Tibial nerve (tissue), 4 donors: ENCODE data around the gene SRGAP3.

Experiments used
- EP300 ChIP-seq, 2 donors: sonication (generic); formaldehyde crosslinking; IDR thresholded peaks; one replicate each; pipeline ENCODE4 v1.6.1; 2017; ENCODE audit warnings: antibody characterized with exemption in 2 of 2, mild to moderate bottlenecking in 1 of 2
- TF ChIP-seq, protein P1 (sequence below), 5 experiments: fragments of 200-600 bp in 3 of 5; fragments of 450-650 bp in 2 of 5; sonication (generic) in 3 of 5; IDR thresholded peaks; one replicate each; pipeline ENCODE4 v1.5.1; 2016 to 2019; ENCODE audit warnings: antibody characterized with exemption in 5 of 5, mild to moderate bottlenecking in 3 of 5, moderate library complexity in 2 of 5

DNA sequence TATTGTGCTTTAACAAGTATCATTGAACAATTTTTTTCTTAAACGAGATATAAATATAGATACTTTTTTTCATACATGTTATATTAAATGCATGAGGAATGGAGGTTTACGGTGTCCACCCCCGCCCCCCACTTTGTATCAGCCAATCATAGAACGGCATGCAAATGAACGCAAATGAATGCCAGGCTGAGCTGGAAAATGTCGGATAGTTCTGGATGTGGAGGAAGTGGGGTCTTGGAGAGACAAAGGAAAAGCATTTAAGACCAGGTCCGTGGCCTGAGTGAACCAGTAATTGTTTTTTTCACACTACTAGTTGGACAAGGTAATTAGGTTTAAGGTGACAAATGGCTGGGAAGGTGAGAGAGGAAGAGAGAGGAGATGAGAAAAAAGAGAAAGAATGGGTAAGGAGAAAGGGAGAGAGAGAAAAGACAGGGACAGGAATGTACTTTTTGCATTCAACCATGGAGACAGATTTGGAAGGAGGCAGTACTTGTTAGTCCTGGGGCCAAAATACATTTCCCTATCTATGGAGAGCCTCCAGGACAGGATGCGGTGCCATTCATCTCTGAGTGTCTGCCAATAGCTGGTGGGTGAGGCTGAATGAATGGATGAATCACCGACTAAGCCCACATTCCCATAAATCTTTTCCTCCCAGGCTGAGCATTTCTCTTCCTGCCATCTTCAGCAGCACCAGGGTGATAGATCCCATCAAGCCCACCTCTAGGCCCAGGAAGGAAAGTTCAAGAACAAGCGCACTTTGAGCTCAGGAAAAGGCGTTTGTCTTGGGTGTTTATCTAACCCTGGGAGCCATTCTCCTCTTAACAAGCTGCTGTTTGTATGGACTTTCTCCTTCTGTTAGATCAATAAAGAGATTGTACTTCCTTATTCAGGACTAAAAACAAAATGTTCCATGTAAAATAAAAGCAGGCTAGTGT lies 284.7 kb downstream of the SRGAP3 start:
- TF ChIP-seq, protein P1, sequence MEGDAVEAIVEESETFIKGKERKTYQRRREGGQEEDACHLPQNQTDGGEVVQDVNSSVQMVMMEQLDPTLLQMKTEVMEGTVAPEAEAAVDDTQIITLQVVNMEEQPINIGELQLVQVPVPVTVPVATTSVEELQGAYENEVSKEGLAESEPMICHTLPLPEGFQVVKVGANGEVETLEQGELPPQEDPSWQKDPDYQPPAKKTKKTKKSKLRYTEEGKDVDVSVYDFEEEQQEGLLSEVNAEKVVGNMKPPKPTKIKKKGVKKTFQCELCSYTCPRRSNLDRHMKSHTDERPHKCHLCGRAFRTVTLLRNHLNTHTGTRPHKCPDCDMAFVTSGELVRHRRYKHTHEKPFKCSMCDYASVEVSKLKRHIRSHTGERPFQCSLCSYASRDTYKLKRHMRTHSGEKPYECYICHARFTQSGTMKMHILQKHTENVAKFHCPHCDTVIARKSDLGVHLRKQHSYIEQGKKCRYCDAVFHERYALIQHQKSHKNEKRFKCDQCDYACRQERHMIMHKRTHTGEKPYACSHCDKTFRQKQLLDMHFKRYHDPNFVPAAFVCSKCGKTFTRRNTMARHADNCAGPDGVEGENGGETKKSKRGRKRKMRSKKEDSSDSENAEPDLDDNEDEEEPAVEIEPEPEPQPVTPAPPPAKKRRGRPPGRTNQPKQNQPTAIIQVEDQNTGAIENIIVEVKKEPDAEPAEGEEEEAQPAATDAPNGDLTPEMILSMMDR (IDR thresholded peaks at IDR 0.05): no peak
- TF ChIP-seq EP300 (IDR thresholded peaks at IDR 0.05): no peak
